ENCODE data around the gene BCAP31.

GRCh38 chrX:153750127-153750774 lies 26.1 kb upstream of the BCAP31 start:
- TF ChIP-seq CTCF (conservative IDR thresholded peaks at IDR 0.05 in 1 of 2, IDR thresholded peaks at IDR 0.05 in 1 of 2; ENCODE audit: low read depth in 1 of 2, low read length in 2 of 2) (no peak), EZH2 (IDR thresholded peaks at IDR 0.05; ENCODE audit: low read length, missing control alignments) (no peak)
